HTR-8/SVneo (cell line): ENCODE data around the gene KCNH5.

ENCODE experiments used
- DNase-seq: peaks from one replicate; pipeline ENCODE4 v3.0.0; 2011; ENCODE audit warnings: low spot score, mixed read lengths; ENCODE audit not compliant: insufficient read length
- FAIRE-seq: peaks from 2 replicates; lab custom pipeline; 2011; peaks lifted over from hg19 to GRCh38; lab: Jason Lieb, UNC

Gene KCNH5

GRCh38 chr14:63045234-63045611 is at the start of gene KCNH5:
Gene KCNH5 (minus strand): TSS chr14:63045458. CDS start chr14:63045186, 272 bp downstream.
- DNase-seq = peak; percentile 98
- peak; percentile 100 for FAIRE-seq

GRCh38 chr14:63091394-63091996 is 46.2 kb upstream of the KCNH5 start:
- peak; percentile 87 for FAIRE-seq
- no peak for DNase-seq

GRCh38 chr14:63088865-63089264 is 43.6 kb upstream of the KCNH5 start:
- FAIRE-seq (peak; percentile 92), DNase-seq (no peak)

- FAIRE-seq = no peak
- no peak for DNase-seq
These were observed 33.3 kb upstream of the KCNH5 start for GRCh38 chr14:63078569-63078968.

GRCh38 chr14:63076488-63076887 is 31.2 kb upstream of the KCNH5 start:
- FAIRE-seq (peak; percentile 95), DNase-seq (no peak)

- DNase-seq = no peak
- FAIRE-seq = peak; percentile 90
These were observed 10.4 kb upstream of the KCNH5 start for GRCh38 chr14:63055631-63056030.

- FAIRE-seq (no peak), DNase-seq (no peak)
These were observed 6.7 kb upstream of the KCNH5 start for GRCh38 chr14:63051992-63052391.

- DNase-seq (no peak), FAIRE-seq (no peak)
These were observed 6.0 kb upstream of the KCNH5 start for GRCh38 chr14:63051301-63051700.

- no peak for DNase-seq
- peak; percentile 95 for FAIRE-seq
These were observed 5.4 kb upstream of the KCNH5 start for GRCh38 chr14:63050694-63051093.

- FAIRE-seq = no peak
- DNase-seq = no peak
These were observed 1.3 kb upstream of the KCNH5 start for GRCh38 chr14:63046339-63047268.

GRCh38 chr14:63045612-63046320 is 508 bp upstream of the KCNH5 start:
- FAIRE-seq (no peak), DNase-seq (peak; percentile 77)

GRCh38 chr14:63039866-63040265 is 5.4 kb downstream of the KCNH5 start:
- DNase-seq (peak; percentile 81), FAIRE-seq (peak; percentile 96)

GRCh38 chr14:63032641-63033040 is 12.6 kb downstream of the KCNH5 start:
- no peak for FAIRE-seq
- no peak for DNase-seq

GRCh38 chr14:63032076-63032475 is 13.2 kb downstream of the KCNH5 start:
- peak; percentile 69 for FAIRE-seq
- DNase-seq = no peak

- no peak for DNase-seq
These were observed 15.1 kb downstream of the KCNH5 start for GRCh38 chr14:63030113-63030512.

GRCh38 chr14:63027719-63028118 is 17.5 kb downstream of the KCNH5 start:
- DNase-seq = no peak
- no peak for FAIRE-seq

More at GRCh38 chr14:63030113-63030512, 15.1 kb downstream of the KCNH5 start:
- peak; percentile 75 for FAIRE-seq

- DNase-seq (no peak), FAIRE-seq (peak; percentile 94)
These were observed 18.8 kb downstream of the KCNH5 start for GRCh38 chr14:63026491-63026890.

GRCh38 chr14:63014621-63015020 is 30.6 kb downstream of the KCNH5 start:
- no peak for FAIRE-seq
- DNase-seq = no peak

GRCh38 chr14:63012171-63012570 is 33.1 kb downstream of the KCNH5 start:
- FAIRE-seq = no peak
- no peak for DNase-seq

GRCh38 chr14:63011623-63012022 is 33.6 kb downstream of the KCNH5 start:
- FAIRE-seq = no peak

GRCh38 chr14:63009495-63009894 is 35.8 kb downstream of the KCNH5 start:
- DNase-seq (no peak), FAIRE-seq (peak; percentile 77)

More at GRCh38 chr14:63011623-63012022, 33.6 kb downstream of the KCNH5 start:
- DNase-seq = no peak
